ENCODE results near the gene SPAG8. TPM values are rescaled to one million over a fixed set of nuclear protein-coding genes. Genes with fewer than 3 reads are reported as not detected.

Gene SPAG8
- total and polyA plus RNA-seq, 2 experiments from 2014 or later = 0.97 to 1.2 TPM

DNA sequence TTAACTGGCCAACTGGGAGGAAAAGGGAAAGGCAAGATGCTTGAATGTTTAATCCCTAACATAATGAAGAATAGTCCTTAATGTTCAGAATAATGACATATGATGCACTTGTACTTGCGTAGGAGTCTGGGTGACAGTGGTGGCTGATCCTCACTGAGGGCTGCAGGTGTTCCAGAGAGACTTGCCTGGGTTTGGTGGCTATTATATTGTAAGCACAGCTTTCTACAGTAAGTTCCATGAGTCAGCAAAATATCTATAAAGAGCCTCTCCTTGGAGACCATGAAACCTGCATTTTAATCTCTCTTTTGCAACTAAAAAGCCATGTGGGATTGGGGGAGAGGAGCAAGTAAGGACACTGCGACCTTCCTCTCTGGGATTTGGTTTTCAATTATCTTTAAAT, 22.5 kb downstream of the SPAG8 start:
- no peak overlapping the region for H3K4me3 ChIP-seq
- peaks cover 26% of the 10 kb centered on the region for H3K79me2 ChIP-seq (ENCODE audit: insufficient read depth)
- no peaks in the 10 kb centered on the region; the same call in 1 of the 2 replicates for H3K27me3 ChIP-seq (replicated peaks; ENCODE audit: insufficient read depth)
- no peak overlapping the region for H3K4me2 ChIP-seq (ENCODE audit: unreplicated experiment)
- DNase-seq = no peak
- H3K36me3 ChIP-seq (ENCODE audit: low read depth) = no peaks in the 10 kb centered on the region
- no peak overlapping the region for H3K27ac ChIP-seq
- no peaks in the 10 kb centered on the region for H3K9me2 ChIP-seq (ENCODE audit: insufficient read depth)
- no peak for TF ChIP-seq EZH2 (IDR thresholded peaks at IDR 0.05; ENCODE audit: insufficient read depth, poor library complexity, severe bottlenecking)
- no peak for TF ChIP-seq EZH2phosphoT487 (IDR thresholded peaks at IDR 0.05; ENCODE audit: insufficient read depth, low read depth)
- H3K4me1 ChIP-seq (ENCODE audit: insufficient read depth) = peaks cover 32% of the 10 kb centered on the region
- H3K9ac ChIP-seq = no peak overlapping the region
- no peaks in the 10 kb centered on the region for H4K20me1 ChIP-seq (ENCODE audit: insufficient read depth)
- peaks cover 5% of the 10 kb centered on the region; the same call in 1 of the 2 replicates for H3F3A ChIP-seq (ENCODE audit: insufficient read depth)
- no peaks in the 10 kb centered on the region for H3K9me3 ChIP-seq (ENCODE audit: low read depth)
- H2AFZ ChIP-seq = no peak overlapping the region
- in situ Hi-C loops (cut with MboI) = loop anchor here (10.0 kb wide), 1 partner anchor 95 kb away; no protein-coding TSS in a partner anchor
- 88 to 89% methylated on average over 2 of the region's 2 CpGs for WGBS, 2 experiments (ENCODE audit: low coverage in 1 of 2, low lambda C conversion rate in 2 of 2, missing lambda C conversion rate in 2 of 2)

DNA sequence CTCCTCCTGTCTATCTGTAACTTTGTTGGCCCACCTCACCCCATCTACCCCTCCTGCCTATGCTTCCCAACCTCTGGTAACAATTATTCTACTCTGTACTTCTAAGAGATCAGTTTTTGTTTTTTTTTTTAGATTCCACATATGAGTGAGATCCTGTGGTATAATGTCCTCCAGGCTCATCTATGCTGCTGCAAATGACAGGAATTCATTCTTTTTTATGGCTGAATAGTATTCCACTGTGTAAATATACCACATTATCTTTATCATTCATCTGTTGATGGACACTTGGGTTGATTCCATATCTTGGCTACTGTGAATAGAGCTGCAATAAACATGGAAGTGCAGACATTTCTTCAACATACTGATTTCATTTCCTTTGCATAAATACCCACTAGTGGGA, 28.6 kb downstream of the SPAG8 start:
- no peaks in the 10 kb centered on the region for H3F3A ChIP-seq (ENCODE audit: insufficient read depth)
- no peaks in the 10 kb centered on the region for H3K36me3 ChIP-seq (ENCODE audit: low read depth)
- no peak overlapping the region for H3K9ac ChIP-seq
- peaks cover 25% of the 10 kb centered on the region for H3K27me3 ChIP-seq (replicated peaks; ENCODE audit: insufficient read depth)
- H4K20me1 ChIP-seq (ENCODE audit: insufficient read depth) = no peaks in the 10 kb centered on the region
- TF ChIP-seq EZH2 (IDR thresholded peaks at IDR 0.05; ENCODE audit: insufficient read depth, poor library complexity, severe bottlenecking) = no peak
- TF ChIP-seq EZH2phosphoT487 (IDR thresholded peaks at IDR 0.05; ENCODE audit: insufficient read depth, low read depth) = no peak
- H3K27ac ChIP-seq = no peak overlapping the region
- in situ Hi-C loops (cut with MboI) = loop anchor here (10.0 kb wide), 1 partner anchor 101 kb away; no protein-coding TSS in a partner anchor
- H3K9me2 ChIP-seq (ENCODE audit: insufficient read depth) = no peaks in the 10 kb centered on the region
- DNase-seq = no peak
- H3K79me2 ChIP-seq (ENCODE audit: insufficient read depth) = no peaks in the 10 kb centered on the region
- H3K4me2 ChIP-seq (ENCODE audit: unreplicated experiment) = no peak overlapping the region
- H3K9me3 ChIP-seq (ENCODE audit: low read depth) = no peaks in the 10 kb centered on the region
- H3K4me1 ChIP-seq (ENCODE audit: insufficient read depth) = no peaks in the 10 kb centered on the region
- H2AFZ ChIP-seq = no peak overlapping the region
- H3K4me3 ChIP-seq = no peak overlapping the region

DNA sequence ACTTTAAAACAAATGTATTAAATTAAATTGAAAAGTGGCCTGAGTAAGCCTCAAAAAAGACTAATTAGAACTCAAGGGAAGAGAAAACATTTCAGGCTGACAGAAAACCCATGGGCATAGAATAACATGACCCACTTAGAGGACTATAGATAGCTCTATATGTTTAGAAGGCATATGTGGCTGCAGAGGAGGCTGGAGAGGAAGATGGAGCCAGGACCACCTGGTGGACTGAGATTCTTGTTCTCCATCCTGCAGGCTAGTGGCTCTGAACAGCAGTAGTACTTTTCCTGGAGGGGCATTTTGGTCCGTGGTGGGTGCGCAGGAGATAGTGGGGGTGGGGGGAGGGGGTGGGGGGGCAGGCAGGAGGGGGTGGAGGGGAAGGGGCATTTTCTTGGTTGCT, 31.0 kb downstream of the SPAG8 start:
- in situ Hi-C loops (cut with MboI) = loop anchor here (10.0 kb wide), 1 partner anchor 104 kb away; no protein-coding TSS in a partner anchor
- Histone ChIP-seq H3K4me3 (no peak overlapping the region), H3K79me2 (ENCODE audit: insufficient read depth) (no peaks in the 10 kb centered on the region), H3K9ac (no peak overlapping the region), H3K27me3 (replicated peaks; ENCODE audit: insufficient read depth) (peaks cover 27% of the 10 kb centered on the region), H3K4me1 (ENCODE audit: insufficient read depth) (no peaks in the 10 kb centered on the region), H2AFZ (no peak overlapping the region), H3K9me2 (ENCODE audit: insufficient read depth) (no peaks in the 10 kb centered on the region), H3K27ac (no peak overlapping the region), H3K36me3 (ENCODE audit: low read depth) (no peaks in the 10 kb centered on the region), H3K4me2 (ENCODE audit: unreplicated experiment) (no peak overlapping the region), H3F3A (ENCODE audit: insufficient read depth) (no peaks in the 10 kb centered on the region), H3K9me3 (ENCODE audit: low read depth) (no peaks in the 10 kb centered on the region), H4K20me1 (ENCODE audit: insufficient read depth) (no peaks in the 10 kb centered on the region)
- 66 to 75% methylated on average over 2 of the region's 2 CpGs for WGBS, 2 experiments (ENCODE audit: low coverage in 1 of 2, low lambda C conversion rate in 2 of 2, missing lambda C conversion rate in 2 of 2)
- TF ChIP-seq EZH2 (IDR thresholded peaks at IDR 0.05; ENCODE audit: insufficient read depth, poor library complexity, severe bottlenecking) (no peak), EZH2phosphoT487 (IDR thresholded peaks at IDR 0.05; ENCODE audit: insufficient read depth, low read depth) (no peak)
- no peak for DNase-seq

DNA sequence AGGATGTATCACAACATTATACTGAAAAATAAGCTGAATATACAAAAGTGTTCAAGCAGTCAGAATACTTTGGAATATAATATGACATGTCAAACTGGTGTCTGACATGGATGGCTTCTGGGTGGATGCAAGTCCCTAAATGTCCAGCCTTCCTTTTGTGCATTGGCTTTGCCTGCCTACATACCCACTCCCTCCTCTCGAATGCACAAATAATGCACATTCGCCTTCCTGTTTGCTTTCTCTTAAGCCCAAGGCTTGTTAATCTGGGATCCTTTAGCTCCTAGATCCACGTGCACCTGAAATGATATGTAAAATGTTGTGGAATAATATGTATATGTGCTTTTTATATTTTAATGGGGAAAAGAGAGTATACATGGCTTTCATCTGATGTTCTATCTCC, 33.6 kb downstream of the SPAG8 start:
- Histone ChIP-seq H3K9ac (no peak overlapping the region), H3K4me1 (ENCODE audit: insufficient read depth) (no peaks in the 10 kb centered on the region), H3K4me2 (ENCODE audit: unreplicated experiment) (no peak overlapping the region), H3K36me3 (ENCODE audit: low read depth) (no peaks in the 10 kb centered on the region), H3K79me2 (ENCODE audit: insufficient read depth) (no peaks in the 10 kb centered on the region), H3K4me3 (no peak overlapping the region), H3K9me2 (ENCODE audit: insufficient read depth) (no peaks in the 10 kb centered on the region), H3K9me3 (ENCODE audit: low read depth) (no peaks in the 10 kb centered on the region), H3K27me3 (replicated peaks; ENCODE audit: insufficient read depth) (peaks cover 27% of the 10 kb centered on the region), H3F3A (ENCODE audit: insufficient read depth) (no peaks in the 10 kb centered on the region), H2AFZ (no peak overlapping the region), H3K27ac (no peak overlapping the region), H4K20me1 (ENCODE audit: insufficient read depth) (no peaks in the 10 kb centered on the region)
- in situ Hi-C loops (cut with MboI) = no loop called here
- WGBS, 2 experiments (ENCODE audit: low coverage in 1 of 2, low lambda C conversion rate in 2 of 2, missing lambda C conversion rate in 2 of 2) = 64 to 68% methylated on average over 3 of the region's 3 CpGs
- no peak for DNase-seq
- TF ChIP-seq EZH2 (IDR thresholded peaks at IDR 0.05; ENCODE audit: insufficient read depth, poor library complexity, severe bottlenecking) (no peak), EZH2phosphoT487 (IDR thresholded peaks at IDR 0.05; ENCODE audit: insufficient read depth, low read depth) (no peak)

DNA sequence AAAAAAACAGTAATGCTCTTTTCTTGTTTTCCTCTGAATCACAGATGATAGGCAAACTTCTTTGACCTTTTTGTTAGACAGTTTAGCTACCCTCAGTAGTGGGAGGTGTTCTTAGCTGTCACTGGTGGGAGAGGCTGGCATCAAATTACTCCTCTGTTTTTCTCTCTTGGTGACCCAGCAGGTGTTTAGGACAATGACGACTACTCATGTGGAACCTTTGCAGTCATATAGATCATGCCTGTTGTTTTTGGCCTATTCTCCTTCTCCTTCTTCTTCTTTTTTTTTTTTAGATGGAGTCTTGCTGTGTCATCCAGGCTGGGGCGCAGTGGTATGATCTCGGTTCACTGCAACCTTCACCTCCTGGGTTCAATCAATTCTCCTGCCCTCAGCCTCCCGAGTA, 36.0 kb downstream of the SPAG8 start:
- no peak for DNase-seq
- TF ChIP-seq EZH2 (IDR thresholded peaks at IDR 0.05; ENCODE audit: insufficient read depth, poor library complexity, severe bottlenecking) = no peak
- no peak for TF ChIP-seq EZH2phosphoT487 (IDR thresholded peaks at IDR 0.05; ENCODE audit: insufficient read depth, low read depth)
- H3K79me2 ChIP-seq (ENCODE audit: insufficient read depth) = no peaks in the 10 kb centered on the region
- no peak overlapping the region for H3K9ac ChIP-seq
- peaks cover 7% of the 10 kb centered on the region; the same call in 1 of the 2 replicates for H3F3A ChIP-seq (ENCODE audit: insufficient read depth)
- 82 to 94% methylated on average over 4 of the region's 4 CpGs for WGBS, 2 experiments (ENCODE audit: low coverage in 1 of 2, low lambda C conversion rate in 2 of 2, missing lambda C conversion rate in 2 of 2)
- no peak overlapping the region for H3K4me2 ChIP-seq (ENCODE audit: unreplicated experiment)
- peaks cover 27% of the 10 kb centered on the region for H3K27me3 ChIP-seq (replicated peaks; ENCODE audit: insufficient read depth)
- H3K4me3 ChIP-seq = no peak overlapping the region
- peaks cover 7% of the 10 kb centered on the region for H3K4me1 ChIP-seq (ENCODE audit: insufficient read depth)
- H3K27ac ChIP-seq = no peak overlapping the region
- in situ Hi-C loops (cut with MboI) = no loop called here
- H3K9me3 ChIP-seq (ENCODE audit: low read depth) = no peaks in the 10 kb centered on the region
- H4K20me1 ChIP-seq (ENCODE audit: insufficient read depth) = no peaks in the 10 kb centered on the region
- no peaks in the 10 kb centered on the region for H3K36me3 ChIP-seq (ENCODE audit: low read depth)
- no peaks in the 10 kb centered on the region for H3K9me2 ChIP-seq (ENCODE audit: insufficient read depth)
- no peak overlapping the region for H2AFZ ChIP-seq
